Vagina (tissue), 2 donors: ENCODE data around the gene ZNF454. TPM values are rescaled to one million over a fixed set of nuclear protein-coding genes. Genes with fewer than 3 reads are reported as not detected.

Experiments used
- DNase-seq, 2 donors: peaks; one replicate each; pipeline ENCODE4 v3.0.0-alpha.2; 2017; ENCODE audit errors: extremely low spot score in 2 of 2
- H3K27ac ChIP-seq: fragments of 200-600 bp; sonication (generic); one replicate; pipeline ENCODE4 v1.5.1; 2019
- H3K27me3 ChIP-seq: fragments of 200-600 bp; sonication (generic); one replicate; pipeline ENCODE4 v1.5.1; 2019
- H3K36me3 ChIP-seq, 2 donors: fragments of 200-600 bp; sonication (generic); one replicate each; pipeline ENCODE4 v1.5.1; 2017 to 2019
- H3K4me1 ChIP-seq: fragments of 200-600 bp; sonication (generic); one replicate; pipeline ENCODE4 v1.5.1; 2019
- H3K4me3 ChIP-seq, 2 donors: fragments of 200-600 bp; sonication (generic); 1 replicate in 1 of 2; 2 replicates in 1 of 2; pipeline ENCODE4 v1.5.1; 2016 to 2019
- H3K9me3 ChIP-seq: fragments of 200-600 bp; sonication (generic); one replicate; pipeline ENCODE4 v1.5.1; 2019
- POLR2A ChIP-seq, 2 donors: fragments of 450-650 bp; IDR thresholded peaks; one replicate each; pipeline ENCODE4 v1.6.1; 2017; ENCODE audit warnings: antibody characterized with exemption in 2 of 2, mild to moderate bottlenecking in 2 of 2, moderate library complexity in 2 of 2
- POLR2AphosphoS5 ChIP-seq, 2 donors: sonication (generic); formaldehyde crosslinking; IDR thresholded peaks; one replicate each; pipeline ENCODE4 v1.9.0; 2017; ENCODE audit warnings: antibody characterized with exemption in 2 of 2, mild to moderate bottlenecking in 2 of 2, low read depth in 1 of 2; ENCODE audit not compliant: insufficient read depth in 1 of 2
- intact Hi-C: fragments of 100-400 bp; cut with DNase I; formaldehyde crosslinking; loops from one replicate; pipeline ENCODE4 v1.15.1; 2023
- total RNA-seq: library from RNA; depleted of rRNA; stranded (reverse); fragments of >200 nt; gene quantifications from one replicate; pipeline ENCODE4 v1.2.3, GENCODE V29; 2016
- TF ChIP-seq, protein P1 (sequence below), 3 experiments: fragments of 450-650 bp in 2 of 3; fragments of 200-600 bp in 1 of 3; sonication (generic) in 1 of 3; IDR thresholded peaks; one replicate each; pipeline ENCODE4 v1.5.1; 2017 to 2019; ENCODE audit warnings: antibody characterized with exemption in 3 of 3, mild to moderate bottlenecking in 2 of 3, moderate library complexity in 2 of 3

ZNF454 gene
- total RNA-seq, 1 donor from 2014 or later = 3.4 TPM

- DNase-seq = no peak
- TF ChIP-seq POLR2AphosphoS5 (IDR thresholded peaks at IDR 0.05; ENCODE audit: insufficient read depth in 1 of 2, low read depth in 1 of 2) (no peak), POLR2A (IDR thresholded peaks at IDR 0.05) (no peak)
- TF ChIP-seq, protein P1, sequence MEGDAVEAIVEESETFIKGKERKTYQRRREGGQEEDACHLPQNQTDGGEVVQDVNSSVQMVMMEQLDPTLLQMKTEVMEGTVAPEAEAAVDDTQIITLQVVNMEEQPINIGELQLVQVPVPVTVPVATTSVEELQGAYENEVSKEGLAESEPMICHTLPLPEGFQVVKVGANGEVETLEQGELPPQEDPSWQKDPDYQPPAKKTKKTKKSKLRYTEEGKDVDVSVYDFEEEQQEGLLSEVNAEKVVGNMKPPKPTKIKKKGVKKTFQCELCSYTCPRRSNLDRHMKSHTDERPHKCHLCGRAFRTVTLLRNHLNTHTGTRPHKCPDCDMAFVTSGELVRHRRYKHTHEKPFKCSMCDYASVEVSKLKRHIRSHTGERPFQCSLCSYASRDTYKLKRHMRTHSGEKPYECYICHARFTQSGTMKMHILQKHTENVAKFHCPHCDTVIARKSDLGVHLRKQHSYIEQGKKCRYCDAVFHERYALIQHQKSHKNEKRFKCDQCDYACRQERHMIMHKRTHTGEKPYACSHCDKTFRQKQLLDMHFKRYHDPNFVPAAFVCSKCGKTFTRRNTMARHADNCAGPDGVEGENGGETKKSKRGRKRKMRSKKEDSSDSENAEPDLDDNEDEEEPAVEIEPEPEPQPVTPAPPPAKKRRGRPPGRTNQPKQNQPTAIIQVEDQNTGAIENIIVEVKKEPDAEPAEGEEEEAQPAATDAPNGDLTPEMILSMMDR (IDR thresholded peaks at IDR 0.05) = no peak
- intact Hi-C loops = no loop called here
- no peak overlapping the region for H3K4me3 ChIP-seq
- H3K36me3 ChIP-seq = peaks cover 0 to 7% of the 10 kb centered on the region in 2 donors
- no peak overlapping the region for H3K27ac ChIP-seq
- H3K4me1 ChIP-seq = no peaks in the 10 kb centered on the region
- peaks cover 44% of the 10 kb centered on the region for H3K9me3 ChIP-seq
- no peaks in the 10 kb centered on the region for H3K27me3 ChIP-seq
These were observed 41.9 kb downstream of the ZNF454 start for GRCh38 chr5:178982941-178983340.

DNA sequence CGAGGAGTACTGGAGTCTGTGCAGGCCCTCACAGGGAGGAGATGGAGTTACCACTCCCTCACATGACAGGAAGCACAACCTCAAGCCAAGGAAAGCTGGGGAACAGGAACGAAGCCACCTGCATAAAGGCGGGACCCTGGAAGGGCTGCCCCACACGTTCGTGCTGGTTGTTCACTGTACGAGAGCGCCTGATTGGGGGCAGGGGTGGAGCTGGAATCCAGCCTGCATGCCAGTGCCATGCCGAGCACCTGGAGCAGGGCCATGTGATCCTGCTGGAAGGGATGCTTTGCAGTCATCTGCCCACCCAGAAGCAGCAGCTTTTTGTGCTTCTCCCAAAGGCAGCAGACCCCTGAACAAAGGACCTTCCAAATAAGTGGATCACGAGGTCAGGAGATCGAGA is 42.7 kb downstream of the ZNF454 start:
- intact Hi-C loops = no loop called here
- TF ChIP-seq POLR2AphosphoS5 (IDR thresholded peaks at IDR 0.05; ENCODE audit: insufficient read depth in 1 of 2, low read depth in 1 of 2) (no peak), POLR2A (IDR thresholded peaks at IDR 0.05) (no peak)
- TF ChIP-seq, protein P1 (IDR thresholded peaks at IDR 0.05) = no peak
- no peaks in the 10 kb centered on the region for H3K36me3 ChIP-seq
- H3K27ac ChIP-seq = no peak overlapping the region
- peaks cover 38% of the 10 kb centered on the region for H3K9me3 ChIP-seq
- DNase-seq = no peak
- H3K4me3 ChIP-seq = no peak overlapping the region
- H3K27me3 ChIP-seq = no peaks in the 10 kb centered on the region
- no peaks in the 10 kb centered on the region for H3K4me1 ChIP-seq

DNA sequence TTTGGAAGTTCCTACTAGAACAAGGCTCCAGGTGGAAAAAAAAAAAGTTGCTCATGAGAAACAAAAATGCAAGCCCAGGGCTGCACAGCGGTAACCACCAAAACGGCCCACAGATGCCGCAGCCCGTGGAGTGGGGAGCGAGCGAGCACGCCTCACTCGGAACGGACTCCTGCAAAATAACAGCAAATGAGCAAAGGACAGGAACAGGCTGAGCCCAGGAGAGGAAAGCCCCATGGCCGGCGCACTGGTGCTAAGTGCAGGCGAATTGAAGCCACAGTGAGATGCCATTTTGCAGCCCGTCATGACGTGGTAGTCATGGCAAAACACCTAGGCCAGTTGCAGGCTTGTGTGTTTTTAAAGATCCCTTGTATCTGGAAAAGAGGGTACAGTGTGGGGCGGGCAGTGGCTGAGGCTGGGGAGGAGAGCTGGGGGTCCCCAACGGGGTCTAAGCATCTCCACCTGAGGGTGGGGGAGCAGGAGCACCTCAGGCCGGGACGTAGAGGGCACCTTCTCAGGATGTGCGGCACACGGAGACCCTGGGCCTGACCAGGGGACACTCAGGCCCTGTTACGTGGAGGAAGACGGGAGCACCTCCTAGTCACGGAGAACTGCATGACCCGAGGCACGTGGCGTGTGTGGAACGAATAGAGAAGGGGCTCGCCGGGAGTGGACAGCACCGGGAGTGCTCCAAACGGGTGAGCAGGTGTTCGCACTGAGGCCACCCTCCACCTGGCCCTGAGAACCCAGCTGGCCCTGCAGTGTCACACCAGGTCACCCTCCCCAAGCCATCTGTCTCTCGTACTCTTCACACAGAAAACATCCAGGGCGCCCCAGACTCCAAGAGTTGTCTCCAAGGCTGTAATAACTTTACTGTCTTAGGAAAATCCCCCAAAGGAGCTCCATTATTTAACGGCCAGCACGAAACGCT is 43.4 kb downstream of the ZNF454 start:
- Histone ChIP-seq H3K4me1 (no peaks in the 10 kb centered on the region), H3K27me3 (no peaks in the 10 kb centered on the region), H3K9me3 (peaks cover 37% of the 10 kb centered on the region), H3K4me3 (no peak overlapping the region), H3K27ac (no peak overlapping the region), H3K36me3 (no peaks in the 10 kb centered on the region)
- intact Hi-C loops = no loop called here
- DNase-seq = no peak
- TF ChIP-seq, protein P1 (IDR thresholded peaks at IDR 0.05) = no peak
- TF ChIP-seq POLR2A (IDR thresholded peaks at IDR 0.05) = no peak
- TF ChIP-seq POLR2AphosphoS5 (IDR thresholded peaks at IDR 0.05; ENCODE audit: insufficient read depth in 1 of 2, low read depth in 1 of 2) = no peak

GRCh38 chr5:178986326-178986960 is 45.4 kb downstream of the ZNF454 start:
- DNase-seq = no peak
- H3K27me3 ChIP-seq = no peaks in the 10 kb centered on the region
- TF ChIP-seq POLR2A (IDR thresholded peaks at IDR 0.05) = no peak
- TF ChIP-seq, protein P1 (IDR thresholded peaks at IDR 0.05) = no peak
- peaks cover 32% of the 10 kb centered on the region for H3K9me3 ChIP-seq
- no peak overlapping the region for H3K27ac ChIP-seq
- no peak overlapping the region for H3K4me3 ChIP-seq
- no peaks in the 10 kb centered on the region for H3K36me3 ChIP-seq
- intact Hi-C loops = no loop called here
- H3K4me1 ChIP-seq = no peaks in the 10 kb centered on the region
